A673 (cell line): Measurements from ENCODE around the gene ME1. TPM values are rescaled to one million over a fixed set of nuclear protein-coding genes. Genes with fewer than 3 reads are reported as not detected.

Experiments used
- BruUV-seq: library from RNA; stranded (reverse); fragments of 400-500 nt; replicated peaks from 2 replicates; lab custom pipeline; 2021; lab: Mats Ljungman, UMichigan
- CTCF ChIA-PET: fragments of 300-600 bp; sonication (Branson Sonifier 250); formaldehyde crosslinking; loops from one replicate; lab custom pipeline; 2022; ENCODE audit warnings: antibody characterized with exemption; lab: Charles Lee
- POLR2A ChIA-PET: fragments of 300-600 bp; sonication (Branson Sonifier 250); formaldehyde crosslinking; loops from one replicate; lab custom pipeline; 2022; ENCODE audit warnings: antibody characterized with exemption; ENCODE audit not compliant: low non-redundant PET; lab: Charles Lee
- DNase-seq: peaks from one replicate; pipeline ENCODE4 v3.0.0-alpha.2; 2015; ENCODE audit warnings: low spot score
- H3K27ac ChIP-seq: fragments of 200-600 bp; sonication (generic); 2 replicates; pipeline ENCODE4 v1.5.1; 2016; ENCODE audit warnings: mixed run types, low read depth, mild to moderate bottlenecking, mixed read lengths, antibody characterized with exemption, low read length; ENCODE audit not compliant: poor library complexity, severe bottlenecking
- H3K27me3 ChIP-seq: fragments of 200-600 bp; sonication (generic); replicated peaks from 2 replicates; pipeline ENCODE4 v1.6.1; 2017; ENCODE audit warnings: mixed run types, low read depth, mild to moderate bottlenecking, mixed read lengths, antibody characterized with exemption, low read length; ENCODE audit not compliant: insufficient read depth, poor library complexity
- H3K36me3 ChIP-seq: fragments of 200-600 bp; sonication (generic); 2 replicates; pipeline ENCODE4 v1.6.1; 2016; ENCODE audit warnings: mixed run types, mild to moderate bottlenecking, mixed read lengths, antibody characterized with exemption, low read length; ENCODE audit not compliant: insufficient read depth, poor library complexity, severe bottlenecking
- H3K4me1 ChIP-seq: fragments of 200-600 bp; sonication (generic); 2 replicates; pipeline ENCODE4 v1.6.1; 2017; ENCODE audit warnings: mixed run types, mild to moderate bottlenecking, mixed read lengths, antibody characterized with exemption, low read length; ENCODE audit not compliant: insufficient read depth, poor library complexity, severe bottlenecking
- H3K4me3 ChIP-seq: fragments of 200-600 bp; sonication (generic); 2 replicates; pipeline ENCODE4 v1.5.1; 2016; ENCODE audit warnings: low read depth, mixed run types, mild to moderate bottlenecking, mixed read lengths, low read length; ENCODE audit not compliant: poor library complexity, severe bottlenecking
- H3K9me3 ChIP-seq: fragments of 200-600 bp; sonication (generic); 2 replicates; pipeline ENCODE4 v1.6.1; 2016; ENCODE audit warnings: mixed run types, low read depth, mild to moderate bottlenecking, mixed read lengths, antibody characterized with exemption, low read length; ENCODE audit not compliant: poor library complexity, severe bottlenecking
- EZH2 ChIP-seq: fragments of 200-600 bp; sonication (generic); IDR thresholded peaks from 2 replicates; pipeline ENCODE4 v1.6.1; 2017; ENCODE audit warnings: borderline replicate concordance, low read depth, mild to moderate bottlenecking, mixed read lengths, antibody characterized with exemption, low read length; ENCODE audit not compliant: poor library complexity, severe bottlenecking
- intact Hi-C: fragments of 100-400 bp; cut with micrococcal nuclease; formaldehyde crosslinking; loops from one replicate; pipeline ENCODE4 v1.10.0; 2022; ENCODE audit not compliant: unreplicated experiment
- total RNA-seq: library from RNA; stranded (reverse); gene quantifications from 2 replicates; pipeline ENCODE4 v1.2.3, GENCODE V29; 2021
- TF ChIP-seq, protein P1 (sequence below): fragments of 300-800, 200-600 bp; sonication (generic); conservative IDR thresholded peaks from 2 replicates; pipeline ENCODE4 v1.5.1; 2017; ENCODE audit warnings: low read depth, mild to moderate bottlenecking, antibody characterized with exemption, low read length, moderate library complexity, mixed read lengths

ME1 gene
- total RNA-seq, 1 experiment from 2014 or later: 78.8 TPM

DNA sequence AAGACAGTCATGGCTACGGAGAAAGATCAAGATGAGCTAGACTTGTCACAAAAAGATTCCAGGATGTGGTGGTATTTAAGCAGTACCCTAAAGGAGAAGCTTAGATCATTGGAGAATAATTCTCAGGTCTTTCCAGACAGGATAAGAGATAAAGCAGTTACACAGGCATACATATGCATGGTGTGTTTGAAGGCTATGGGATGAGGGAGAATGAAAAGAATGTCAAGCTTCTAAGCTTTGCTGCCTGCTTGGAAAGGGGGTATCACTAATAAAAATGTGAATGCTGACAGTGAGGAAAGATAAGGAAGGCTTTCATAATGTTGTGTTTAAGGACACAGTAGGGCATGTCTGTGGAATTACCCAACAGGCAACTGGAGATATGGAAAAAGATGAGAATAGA, 209.6 kb downstream of the ME1 start:
- no peak overlapping the region for H3K4me3 ChIP-seq
- POLR2A ChIA-PET: no interaction called here
- H3K36me3 ChIP-seq: peaks cover 6% of the 10 kb centered on the region
- DNase-seq: no peak
- peak overlapping the region; percentile 37 for H3K27ac ChIP-seq
- CTCF ChIA-PET: interaction anchor here (0.7 to 1.2 kb wide), 2 partner anchors 290 to 298 kb away, joined by 3 to 4 read pairs; no protein-coding TSS in a partner anchor
- peaks cover 46% of the 10 kb centered on the region for H3K4me1 ChIP-seq
- no TSS peak for BruUV-seq
- no peaks in the 10 kb centered on the region for H3K9me3 ChIP-seq
- no peaks in the 10 kb centered on the region for H3K27me3 ChIP-seq
- intact Hi-C loops: loop anchor here (10.0 kb wide), 1 partner anchor 374 kb away; no protein-coding TSS in a partner anchor
- no peak for TF ChIP-seq EZH2

GRCh38 chr6:83220121-83220520, 210.7 kb downstream of the ME1 start:
- BruUV-seq: no TSS peak
- H3K27ac ChIP-seq: no peak overlapping the region
- no peak overlapping the region for H3K4me3 ChIP-seq
- no peaks in the 10 kb centered on the region for H3K9me3 ChIP-seq
- no peak for DNase-seq
- CTCF ChIA-PET: no interaction called here
- peaks cover 3% of the 10 kb centered on the region for H3K36me3 ChIP-seq
- TF ChIP-seq, protein P1, sequence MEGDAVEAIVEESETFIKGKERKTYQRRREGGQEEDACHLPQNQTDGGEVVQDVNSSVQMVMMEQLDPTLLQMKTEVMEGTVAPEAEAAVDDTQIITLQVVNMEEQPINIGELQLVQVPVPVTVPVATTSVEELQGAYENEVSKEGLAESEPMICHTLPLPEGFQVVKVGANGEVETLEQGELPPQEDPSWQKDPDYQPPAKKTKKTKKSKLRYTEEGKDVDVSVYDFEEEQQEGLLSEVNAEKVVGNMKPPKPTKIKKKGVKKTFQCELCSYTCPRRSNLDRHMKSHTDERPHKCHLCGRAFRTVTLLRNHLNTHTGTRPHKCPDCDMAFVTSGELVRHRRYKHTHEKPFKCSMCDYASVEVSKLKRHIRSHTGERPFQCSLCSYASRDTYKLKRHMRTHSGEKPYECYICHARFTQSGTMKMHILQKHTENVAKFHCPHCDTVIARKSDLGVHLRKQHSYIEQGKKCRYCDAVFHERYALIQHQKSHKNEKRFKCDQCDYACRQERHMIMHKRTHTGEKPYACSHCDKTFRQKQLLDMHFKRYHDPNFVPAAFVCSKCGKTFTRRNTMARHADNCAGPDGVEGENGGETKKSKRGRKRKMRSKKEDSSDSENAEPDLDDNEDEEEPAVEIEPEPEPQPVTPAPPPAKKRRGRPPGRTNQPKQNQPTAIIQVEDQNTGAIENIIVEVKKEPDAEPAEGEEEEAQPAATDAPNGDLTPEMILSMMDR: no peak
- TF ChIP-seq EZH2: no peak
- intact Hi-C loops: loop anchor here (10.0 kb wide), 1 partner anchor 375 kb away; no protein-coding TSS in a partner anchor
- no peaks in the 10 kb centered on the region for H3K27me3 ChIP-seq
- peaks cover 56% of the 10 kb centered on the region for H3K4me1 ChIP-seq
- POLR2A ChIA-PET: no interaction called here

DNA sequence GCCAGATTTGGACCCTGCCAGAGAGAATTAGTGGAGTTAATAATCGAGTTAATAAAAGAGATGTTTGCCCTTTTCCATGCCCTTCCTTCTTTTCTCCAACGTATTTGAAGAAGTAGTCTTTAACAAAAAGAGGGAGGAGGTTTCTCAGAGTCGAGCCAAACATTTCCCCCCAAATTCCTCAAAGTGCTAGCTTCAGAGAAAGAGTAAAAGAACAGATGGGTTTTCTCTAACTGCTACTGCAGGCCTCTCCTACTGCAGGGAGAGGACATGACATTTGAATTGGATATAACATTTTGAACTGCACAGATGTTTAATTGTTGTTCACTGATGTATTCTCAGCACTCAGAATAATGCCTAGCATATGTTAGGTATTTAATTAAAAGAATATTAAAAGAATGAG, 212.2 kb downstream of the ME1 start:
- no peaks in the 10 kb centered on the region for H3K27me3 ChIP-seq
- H3K36me3 ChIP-seq: peaks cover 3% of the 10 kb centered on the region
- ChIA-PET POLR2A (no interaction called here), CTCF (no interaction called here)
- DNase-seq: no peak
- peak overlapping the region; percentile 21 for H3K27ac ChIP-seq
- no peak overlapping the region for H3K4me3 ChIP-seq
- H3K4me1 ChIP-seq: peaks cover 61% of the 10 kb centered on the region
- BruUV-seq: no TSS peak
- TF ChIP-seq, protein P1: no peak
- no peak for TF ChIP-seq EZH2
- intact Hi-C loops: loop anchor here (10.0 kb wide), 1 partner anchor 964 kb away; no protein-coding TSS in a partner anchor
- H3K9me3 ChIP-seq: no peaks in the 10 kb centered on the region

DNA sequence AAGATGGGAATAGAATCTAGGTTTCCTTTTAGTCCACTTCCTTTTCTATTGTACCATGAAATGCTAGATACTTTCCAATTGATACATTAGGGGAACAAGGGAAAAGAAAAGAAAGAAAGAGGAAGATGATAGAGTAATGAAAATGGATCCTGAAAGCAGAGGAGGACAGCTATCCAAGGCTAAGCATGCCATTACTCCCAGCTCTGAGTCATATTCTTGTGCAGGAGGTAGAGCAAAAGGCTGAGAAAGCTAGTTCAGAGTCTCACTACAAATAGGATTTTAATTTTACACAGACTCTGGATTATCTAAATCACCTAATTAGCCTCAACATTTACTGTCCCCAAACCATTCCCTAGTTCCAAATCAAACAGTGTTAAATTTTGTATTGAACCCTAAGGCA, 214.0 kb downstream of the ME1 start:
- TF ChIP-seq, protein P1: no peak
- no peak for TF ChIP-seq EZH2
- Histone ChIP-seq H3K27me3 (no peaks in the 10 kb centered on the region), H3K36me3 (peaks cover 4% of the 10 kb centered on the region), H3K27ac (peak overlapping the region; percentile 27), H3K9me3 (no peaks in the 10 kb centered on the region), H3K4me3 (no peak overlapping the region), H3K4me1 (peaks cover 50% of the 10 kb centered on the region)
- ChIA-PET CTCF (interaction anchor here (3.1 kb wide), 1 partner anchor 150 kb away, joined by 42 read pairs; the partner anchor contains the start of genes DOP1A and UBE3D), POLR2A (no interaction called here)
- DNase-seq: no peak
- intact Hi-C loops: loop anchor here (10.0 kb wide), 1 partner anchor 962 kb away; no protein-coding TSS in a partner anchor
- no TSS peak for BruUV-seq
